H1 (cell line): ENCODE measurements around the gene NFIA. TPM values are rescaled to one million over a fixed set of nuclear protein-coding genes. Genes with fewer than 3 reads are reported as not detected.

ENCODE experiments used
- CTCF ChIA-PET: fragments of 300-600 bp; sonication (Branson Sonifier 250); formaldehyde crosslinking; loops from one replicate; lab custom pipeline; 2021; ENCODE audit not compliant: partially characterized antibody; lab: Charles Lee
- POLR2A ChIA-PET: fragments of 300-600 bp; sonication (Branson Sonifier 250); formaldehyde crosslinking; loops from one replicate; lab custom pipeline; 2021; ENCODE audit warnings: inconsistent platforms; ENCODE audit not compliant: partially characterized antibody; lab: Charles Lee
- DNase-seq, 2 experiments: peaks; one replicate each; pipeline versions ENCODE4 v3.0.0 to v3.0.0-alpha.2; 2010 to 2022; ENCODE audit warnings: low spot score in 2 of 2, low read depth in 1 of 2, mixed read lengths in 1 of 2
- FAIRE-seq: peaks from 2 replicates; lab custom pipeline; 2011; peaks lifted over from hg19 to GRCh38; lab: Jason Lieb, UNC
- H2AFZ ChIP-seq: 2 replicates; pipeline ENCODE4 v1.8.1; 2012; ENCODE audit warnings: low read length, inconsistent platforms
- H2AK5ac ChIP-seq: 2 replicates; pipeline ENCODE4 v1.6.1; 2013; ENCODE audit warnings: low read depth, low read length
- H2BK120ac ChIP-seq: replicated peaks from 2 replicates; pipeline ENCODE3; 2013; ENCODE audit warnings: low read depth, low read length, inconsistent platforms
- H2BK12ac ChIP-seq: 2 replicates; pipeline ENCODE4 v1.6.1; 2013; ENCODE audit warnings: low read depth, low read length
- H2BK15ac ChIP-seq: 2 replicates; pipeline ENCODE4 v1.6.1; 2013; ENCODE audit warnings: low read length
- H2BK20ac ChIP-seq: 2 replicates; pipeline ENCODE4 v1.6.1; 2013; ENCODE audit warnings: low read length
- H2BK5ac ChIP-seq: 2 replicates; pipeline ENCODE4 v1.6.1; 2013; ENCODE audit warnings: low read depth, low read length
- H3K14ac ChIP-seq: 2 replicates; pipeline ENCODE4 v1.6.1; 2013; ENCODE audit warnings: inconsistent platforms; ENCODE audit not compliant: insufficient read length
- H3K18ac ChIP-seq: 2 replicates; pipeline ENCODE4 v1.6.1; 2013; ENCODE audit warnings: low read length; ENCODE audit errors: extremely low read depth
- H3K23ac ChIP-seq: 2 replicates; pipeline ENCODE4 v1.6.1; 2013; ENCODE audit warnings: inconsistent platforms; ENCODE audit not compliant: insufficient read length
- H3K23me2 ChIP-seq: 2 replicates; pipeline ENCODE4 v1.6.1; 2013; ENCODE audit warnings: low read depth, low read length
- H3K27ac ChIP-seq: 2 replicates; pipeline ENCODE4 v1.6.1; 2011; ENCODE audit warnings: low read depth, low read length, inconsistent platforms
- H3K27me3 ChIP-seq, 4 experiments: replicated peaks in 1 of 4; 1 replicate in 1 of 4; 2 replicates in 3 of 4; pipeline versions ENCODE4 v1.6.1 to v1.8.1; 2011 to 2013; ENCODE audit warnings: low read length in 3 of 4, mild to moderate bottlenecking in 3 of 4, inconsistent platforms in 2 of 4, mixed read lengths in 2 of 4, moderate library complexity in 1 of 4; ENCODE audit not compliant: control insufficient read depth in 3 of 4, insufficient read depth in 3 of 4; ENCODE audit errors: extremely low read depth in 1 of 4
- H3K36me3 ChIP-seq, 4 experiments: 2 replicates each; pipeline versions ENCODE4 v1.6.1 to v1.8.1; 2011 to 2013; ENCODE audit warnings: mild to moderate bottlenecking in 4 of 4, low read length in 3 of 4, moderate library complexity in 2 of 4, control low read depth in 1 of 4, inconsistent platforms in 1 of 4; ENCODE audit not compliant: insufficient read depth in 4 of 4, control insufficient read depth in 2 of 4
- H3K4ac ChIP-seq: replicated peaks from 2 replicates; pipeline ENCODE3; 2013; ENCODE audit warnings: low read length, low read depth, mixed read lengths, inconsistent platforms; ENCODE audit not compliant: insufficient read length
- H3K4me1 ChIP-seq, 4 experiments: replicated peaks in 1 of 4; 1 replicate in 1 of 4; 2 replicates in 3 of 4; pipeline versions ENCODE4 v1.6.1 to v1.8.1; 2011 to 2013; ENCODE audit warnings: low read length in 3 of 4, inconsistent platforms in 2 of 4, mixed read lengths in 1 of 4; ENCODE audit not compliant: insufficient read depth in 4 of 4, control insufficient read depth in 3 of 4
- H3K4me2 ChIP-seq, 2 experiments: 2 replicates each; pipeline versions ENCODE4 v1.6.1 to v1.8.1; 2011 to 2013; ENCODE audit warnings: low read depth in 2 of 2, low read length in 2 of 2, control low read depth in 1 of 2, inconsistent platforms in 1 of 2, mild to moderate bottlenecking in 1 of 2; ENCODE audit not compliant: insufficient read depth in 1 of 2
- H3K4me3 ChIP-seq, 4 experiments: fragments of 200-600, 300-600 bp in 1 of 4; sonication (generic), shearing (Covaris generic), sonication (Bioruptor Twin) in 1 of 4; 2 replicates each; pipeline versions ENCODE4 v1.5.1 to v1.8.1; 2011 to 2016; ENCODE audit warnings: low read length in 4 of 4, low read depth in 3 of 4, control low read depth in 2 of 4, inconsistent platforms in 2 of 4, mild to moderate bottlenecking in 2 of 4, mixed read lengths in 1 of 4, moderate library complexity in 1 of 4; ENCODE audit not compliant: insufficient read depth in 2 of 4; ENCODE audit errors: extremely low read depth in 1 of 4
- H3K56ac ChIP-seq: replicated peaks from 2 replicates; pipeline ENCODE3; 2013; ENCODE audit warnings: low read depth, mild to moderate bottlenecking, mixed read lengths, low read length, inconsistent platforms; ENCODE audit not compliant: insufficient read length
- H3K79me1 ChIP-seq: 2 replicates; pipeline ENCODE4 v1.6.1; 2013; ENCODE audit warnings: low read depth, low read length, control low read depth
- H3K79me2 ChIP-seq, 2 experiments: 2 replicates each; pipeline versions ENCODE4 v1.6.1 to v1.8.1; 2012 to 2013; ENCODE audit warnings: low read length in 2 of 2, mild to moderate bottlenecking in 2 of 2, inconsistent platforms in 1 of 2; ENCODE audit not compliant: insufficient read depth in 2 of 2, control insufficient read depth in 1 of 2
- H3K9ac ChIP-seq, 4 experiments: replicated peaks in 1 of 4; 1 replicate in 1 of 4; 2 replicates in 3 of 4; pipeline versions ENCODE4 v1.6.1 to v1.8.1; 2011 to 2013; ENCODE audit warnings: low read depth in 3 of 4, low read length in 3 of 4, control low read depth in 2 of 4, mild to moderate bottlenecking in 2 of 4, moderate library complexity in 2 of 4, inconsistent platforms in 1 of 4; ENCODE audit errors: extremely low read depth in 1 of 4
- H3K9me3 ChIP-seq, 2 experiments: 2 replicates each; pipeline versions ENCODE4 v1.6.1 to v1.8.1; 2012 to 2013; ENCODE audit warnings: mild to moderate bottlenecking in 2 of 2, moderate library complexity in 2 of 2, control low read depth in 1 of 2, inconsistent platforms in 1 of 2, low read depth in 1 of 2, low read length in 1 of 2, mixed read lengths in 1 of 2; ENCODE audit not compliant: insufficient read depth in 2 of 2
- H4K20me1 ChIP-seq, 2 experiments: replicated peaks in 1 of 2; 2 replicates each; pipeline versions ENCODE3 to v1.8.1; 2011 to 2013; ENCODE audit warnings: inconsistent platforms in 2 of 2, low read length in 2 of 2, mild to moderate bottlenecking in 1 of 2; ENCODE audit not compliant: insufficient read depth in 2 of 2, control insufficient read depth in 1 of 2
- H4K5ac ChIP-seq: 2 replicates; pipeline ENCODE4 v1.6.1; 2013; ENCODE audit warnings: low read length, low read depth, mixed read lengths, inconsistent platforms; ENCODE audit not compliant: insufficient read length
- H4K8ac ChIP-seq: 2 replicates; pipeline ENCODE4 v1.8.0; 2013; ENCODE audit warnings: mild to moderate bottlenecking, moderate library complexity, low read length, inconsistent platforms; ENCODE audit not compliant: insufficient read depth; ENCODE audit errors: extremely low read depth
- H4K91ac ChIP-seq: replicated peaks from 2 replicates; pipeline ENCODE3; 2013; ENCODE audit warnings: low read length, mixed read lengths, inconsistent platforms; ENCODE audit not compliant: insufficient read length
- CTCF ChIP-seq, 3 experiments: IDR thresholded peaks; 1 replicate in 2 of 3; 2 replicates in 1 of 3; pipeline versions ENCODE4 v1.5.1 to v1.6.1; 2011; ENCODE audit warnings: low read length in 3 of 3, mild to moderate bottlenecking in 3 of 3, inconsistent platforms in 2 of 3, low read depth in 1 of 3, moderate library complexity in 1 of 3; ENCODE audit not compliant: insufficient read depth in 1 of 3; ENCODE audit errors: control extremely low read depth in 1 of 3
- MAX ChIP-seq: IDR thresholded peaks from 2 replicates; pipeline ENCODE4 v1.6.1; 2012; ENCODE audit warnings: inconsistent platforms
- SAP30 ChIP-seq: fragments of 300-600 bp; sonication (generic); IDR thresholded peaks from 2 replicates; pipeline ENCODE4 v1.7.1; 2012; ENCODE audit warnings: low read length, moderate library complexity, mild to moderate bottlenecking, inconsistent platforms; ENCODE audit not compliant: insufficient read depth, insufficient replicate concordance
- SP1 ChIP-seq: IDR thresholded peaks from 2 replicates; pipeline ENCODE4 v1.6.1; 2011; ENCODE audit warnings: low read depth, low read length
- TCF12 ChIP-seq: IDR thresholded peaks from 2 replicates; pipeline ENCODE4 v1.6.1; 2011; ENCODE audit warnings: low read depth, mild to moderate bottlenecking, low read length
- WGBS, 2 experiments: shearing (Covaris generic) in 1 of 2; methylation state at CpG; one replicate each; pipeline versions ENCODE4 v1.1.6 to v1.1.7; 2013 to 2015; ENCODE audit warnings: low lambda C conversion rate in 2 of 2, mixed read lengths in 2 of 2, inconsistent platforms in 1 of 2, low coverage in 1 of 2, missing lambda C conversion rate in 1 of 2; ENCODE audit not compliant: insufficient replicate concordance in 2 of 2, insufficient coverage in 1 of 2, insufficient read length in 1 of 2; ENCODE audit errors: extremely low coverage in 1 of 2, missing lambda C conversion rate in 1 of 2; 5-methylcytosine and 5-hydroxymethylcytosine counted together
- polyA plus RNA-seq, 7 experiments: library from polyadenylated mRNA; depleted of rRNA in 3 of 7; stranded (reverse) in 5 of 7; unstranded in 2 of 7; fragments of >200 nt in 5 of 7; fragments of 200-250 nt in 2 of 7; gene quantifications; 1 replicate in 5 of 7; 2 replicates in 1 of 7; 4 replicates in 1 of 7; pipeline versions ENCODE4 v1.2.1 to v1.2.3, GENCODE V29; 2011 to 2013; ENCODE audit warnings: missing spikeins in 2 of 7, mixed read lengths in 2 of 7
- total RNA-seq: library from RNA; stranded (reverse); fragmentation: NEBNext Ultra II Directional; extraction: Animal tissue kit (Norgen Biotek cat#: 25700); gene quantifications from 2 replicates; pipeline ENCODE4 v1.2.1, GENCODE V29; 2021

Gene NFIA
- total and polyA plus RNA-seq, 2 of the 8 experiments (the other 6 are each of a cell fraction or from before 2014, with no cell fraction given) = 1.8 to 2.3 TPM

GRCh38 chr1:61361931-61362330 lies 279.6 kb downstream of the NFIA start:
- WGBS, 2 experiments = 89% methylated on average over 2 of the region's 2 CpGs; no CpG with 5 or more reads in 1 of the 2 experiments
- TF ChIP-seq TCF12 (no peak), CTCF (IDR thresholded peaks at IDR 0.05; ENCODE audit: control extremely low read depth in 1 of 3, insufficient read depth in 1 of 3, low read depth in 1 of 3, low read length in 3 of 3) (no peak), SAP30 (no peak), MAX (no peak), SP1 (no peak)

More at GRCh38 chr1:61361931-61362330, 279.6 kb downstream of the NFIA start:
- DNase-seq (no peak), FAIRE-seq (no peak)
- H4K20me1 ChIP-seq = no peaks in the 10 kb centered on the region
- no peak overlapping the region for H2BK120ac ChIP-seq
- H2BK12ac ChIP-seq = no peak overlapping the region
- no peaks in the 10 kb centered on the region for H3K27me3 ChIP-seq
- H3K27ac ChIP-seq = no peak overlapping the region
- POLR2A ChIA-PET = no interaction called here
- H3K4me2 ChIP-seq = no peak overlapping the region
- no peak overlapping the region for H2BK20ac ChIP-seq
- CTCF ChIA-PET = no interaction called here
- no peak overlapping the region for H3K9ac ChIP-seq
- no peak overlapping the region for H4K91ac ChIP-seq
- H3K56ac ChIP-seq = no peak overlapping the region
- no peak overlapping the region for H3K14ac ChIP-seq
- no peaks in the 10 kb centered on the region for H3K79me1 ChIP-seq
- H4K5ac ChIP-seq = no peak overlapping the region
- H2AK5ac ChIP-seq = no peak overlapping the region
- no peak overlapping the region for H2AFZ ChIP-seq
- no peak overlapping the region for H4K8ac ChIP-seq
- no peaks in the 10 kb centered on the region for H3K9me3 ChIP-seq
- H3K4me3 ChIP-seq = no peak overlapping the region
- no peak overlapping the region for H3K23ac ChIP-seq
- peaks cover 0 to 3% (median 1%) of the 10 kb centered on the region in 4 experiments; a peak in 1 of 7 replicates for H3K4me1 ChIP-seq
- H3K23me2 ChIP-seq = no peaks in the 10 kb centered on the region
- no peak overlapping the region for H3K18ac ChIP-seq
- no peak overlapping the region for H2BK5ac ChIP-seq
- no peak overlapping the region for H2BK15ac ChIP-seq
- H3K4ac ChIP-seq = no peak overlapping the region
- H3K79me2 ChIP-seq = no peaks in the 10 kb centered on the region
- no peaks in the 10 kb centered on the region for H3K36me3 ChIP-seq
